HCT116 (cell line): ENCODE data around the gene RELL1. TPM values are rescaled to one million over a fixed set of nuclear protein-coding genes. Genes with fewer than 3 reads are reported as not detected.

Source experiments
- ATAC-seq: fragments of 200-7000 bp; cut with Tn5 transposase; 2 replicates; pipeline ENCODE4 v1.9.1; 2020; ENCODE audit warnings: mild to moderate bottlenecking, moderate library complexity
- BruUV-seq: library from RNA; stranded (reverse); fragments of 400-500 nt; replicated peaks from 2 replicates; lab custom pipeline; 2021; lab: Mats Ljungman, UMichigan
- CTCF ChIA-PET: fragments of 300-600 bp; sonication (Branson Sonifier 250); formaldehyde crosslinking; loops from one replicate; lab custom pipeline; 2021; ENCODE audit warnings: antibody characterized with exemption; lab: Charles Lee
- POLR2A ChIA-PET: fragments of 300-600, 350-600 bp; sonication (Branson Sonifier 250); formaldehyde crosslinking; loops from one replicate; lab custom pipeline; 2021; ENCODE audit warnings: antibody characterized with exemption; lab: Charles Lee
- RAD21 ChIA-PET, 2 experiments: fragments of 300-600 bp; sonication (Branson Sonifier 250); formaldehyde crosslinking; loops; one replicate each; lab custom pipeline; 2023; ENCODE audit warnings: low total read pairs in 2 of 2; ENCODE audit not compliant: uncharacterized antibody in 2 of 2, unreplicated experiment in 2 of 2, low non-redundant PET in 1 of 2; lab: Charles Lee
- DNase-seq: peaks from one replicate; pipeline ENCODE4 v3.0.0-alpha.2; 2010; ENCODE audit warnings: low read depth, low spot score
- H2AFZ ChIP-seq: fragments of 200-600 bp; shearing (Covaris generic), sonication (generic); 2 replicates; pipeline ENCODE4 v1.6.1; 2017; ENCODE audit warnings: low read depth, mixed run types, mixed read lengths, antibody characterized with exemption, low read length; ENCODE audit not compliant: poor library complexity, severe bottlenecking
- H3K27ac ChIP-seq: 2 replicates; pipeline ENCODE4 v1.5.1; 2012; ENCODE audit warnings: low read depth, low read length
- H3K27me3 ChIP-seq: fragments of 200-600 bp; sonication (generic); 2 replicates; pipeline ENCODE4 v1.6.1; 2016; ENCODE audit warnings: mixed run types, low read length, mixed read lengths; ENCODE audit not compliant: insufficient read depth
- H3K36me3 ChIP-seq, 2 experiments: fragments of 200-500 bp in 1 of 2; fragments of 200-600 bp in 1 of 2; sonication (Bioruptor generic) in 1 of 2; sonication (generic) in 1 of 2; 2 replicates each; pipeline versions ENCODE4 v1.5.1 to v1.6.1; 2014 to 2016; ENCODE audit warnings: low read length in 2 of 2, inconsistent platforms in 1 of 2, mixed read lengths in 1 of 2, mixed run types in 1 of 2; ENCODE audit not compliant: insufficient read depth in 2 of 2, control insufficient read depth in 1 of 2
- H3K4me1 ChIP-seq, 2 experiments: fragments of 200-600 bp in 1 of 2; sonication (generic) in 1 of 2; 2 replicates each; pipeline versions ENCODE4 v1.5.1 to v1.6.1; 2012 to 2017; ENCODE audit warnings: low read length in 2 of 2, inconsistent platforms in 1 of 2, mild to moderate bottlenecking in 1 of 2, mixed read lengths in 1 of 2, mixed run types in 1 of 2, moderate library complexity in 1 of 2; ENCODE audit not compliant: insufficient read depth in 2 of 2, control insufficient read depth in 1 of 2
- H3K4me2 ChIP-seq: fragments of 200-600 bp; sonication (generic); 2 replicates; pipeline ENCODE4 v1.6.1; 2017; ENCODE audit warnings: mixed run types, low read length, mixed read lengths
- H3K4me3 ChIP-seq, 2 experiments: fragments of 200-600 bp in 1 of 2; sonication (generic) in 1 of 2; replicated peaks in 1 of 2; 2 replicates each; pipeline ENCODE4 v1.5.1; 2011 to 2016; ENCODE audit warnings: low read length in 2 of 2, control low read depth in 1 of 2, low read depth in 1 of 2, mild to moderate bottlenecking in 1 of 2, mixed read lengths in 1 of 2, mixed run types in 1 of 2
- H3K79me2 ChIP-seq: fragments of 200-600 bp; sonication (generic); 2 replicates; pipeline ENCODE4 v1.6.1; 2017; ENCODE audit warnings: mild to moderate bottlenecking, mixed run types, low read length, moderate library complexity, mixed read lengths; ENCODE audit not compliant: insufficient read depth
- H3K9ac ChIP-seq: fragments of 200-600 bp; sonication (generic); 2 replicates; pipeline ENCODE4 v1.6.1; 2016; ENCODE audit warnings: low read length, mixed read lengths
- H3K9me2 ChIP-seq: fragments of 200-600 bp; sonication (generic), shearing (Covaris generic); 2 replicates; pipeline ENCODE4 v1.6.1; 2017; ENCODE audit warnings: mixed run types, mild to moderate bottlenecking, moderate library complexity; ENCODE audit not compliant: insufficient read depth
- H3K9me3 ChIP-seq, 2 experiments: fragments of 200-500 bp in 1 of 2; fragments of 200-600 bp in 1 of 2; sonication (Bioruptor generic) in 1 of 2; sonication (generic) in 1 of 2; 2 replicates each; pipeline ENCODE4 v1.6.1; 2014 to 2017; ENCODE audit warnings: low read length in 2 of 2, mixed read lengths in 2 of 2, inconsistent platforms in 1 of 2, low read depth in 1 of 2, mild to moderate bottlenecking in 1 of 2, mixed run types in 1 of 2, moderate library complexity in 1 of 2; ENCODE audit not compliant: control insufficient read depth in 1 of 2, insufficient read depth in 1 of 2
- H4K20me1 ChIP-seq: fragments of 200-600 bp; sonication (generic), shearing (Covaris generic); 2 replicates; pipeline ENCODE4 v1.6.1; 2017; ENCODE audit warnings: mixed run types, mild to moderate bottlenecking, moderate library complexity; ENCODE audit not compliant: insufficient read depth
- POLR2AphosphoS5 ChIP-seq: IDR thresholded peaks from 2 replicates; pipeline ENCODE4 v1.6.1; 2011; ENCODE audit warnings: mild to moderate bottlenecking, low read depth, low read length, moderate library complexity
- REST ChIP-seq: IDR thresholded peaks from 2 replicates; pipeline ENCODE4 v1.6.1; 2012; ENCODE audit warnings: low read depth
- ZNF274 ChIP-seq: fragments of 200-500 bp; sonication (Bioruptor generic); IDR thresholded peaks from 2 replicates; pipeline ENCODE4 v1.6.1; 2014; ENCODE audit warnings: mild to moderate bottlenecking, low read depth, low read length, inconsistent platforms
- intact Hi-C: fragments of 100-400 bp; cut with micrococcal nuclease; formaldehyde crosslinking; loops from 2 replicates; pipeline ENCODE4 v1.10.0; 2022
- total RNA-seq: library from RNA; stranded (reverse); gene quantifications from one replicate; pipeline ENCODE4 v1.2.1, GENCODE V29; 2021; ENCODE audit not compliant: unreplicated experiment

The RELL1 gene
- total RNA-seq, 1 experiment from 2014 or later, result 30.2 TPM

GRCh38 chr4:37601531-37601930 is 84.6 kb downstream of the RELL1 start:
- no peak overlapping the region for H3K4me2 ChIP-seq
- ATAC-seq (no peak), DNase-seq (no peak)
- H3K36me3 ChIP-seq, result no peaks in the 10 kb centered on the region
- no peaks in the 10 kb centered on the region for H4K20me1 ChIP-seq
- no peaks in the 10 kb centered on the region for H3K27me3 ChIP-seq
- ChIA-PET CTCF (interaction anchor here (1.3 to 1.9 kb wide), 2 partner anchors 200 to 434 kb away, joined by 7 to 8 read pairs; no protein-coding TSS in a partner anchor), POLR2A (interaction anchor here (0.6 to 1.2 kb wide), 3 partner anchors 65 to 912 kb away, joined by 3 to 5 read pairs (median 4); no protein-coding TSS in a partner anchor), RAD21 (no interaction called here)
- H3K4me1 ChIP-seq, result peaks cover 3 to 21% of the 10 kb centered on the region in 2 experiments; a peak in 2 of 4 replicates
- H3K9me2 ChIP-seq, result no peaks in the 10 kb centered on the region
- no TSS peak for BruUV-seq
- H3K27ac ChIP-seq, result no peak overlapping the region
- H3K4me3 ChIP-seq, result no peak overlapping the region
- intact Hi-C loops, result loop anchor here (5.0 kb wide), 4 partner anchors 46 to 436 kb away; partner anchors contain the start of gene RELL1
- H3K9ac ChIP-seq, result no peak overlapping the region
- H2AFZ ChIP-seq, result no peak overlapping the region
- no peaks in the 10 kb centered on the region for H3K79me2 ChIP-seq
- H3K9me3 ChIP-seq, result no peaks in the 10 kb centered on the region
- TF ChIP-seq ZNF274, result no peak
- no peak for TF ChIP-seq REST
- TF ChIP-seq POLR2AphosphoS5, result no peak
- TF ChIP-seq, all 23 proteins: peak for 0
